Measurements from ENCODE around the gene KNDC1. TPM values are rescaled to one million over a fixed set of nuclear protein-coding genes. Genes with fewer than 3 reads are reported as not detected.
A peak's percentile ranks its signal among the peaks of the same experiment; 100 is the strongest.
"Not testable (repeated sequence)": the region's sequence is repeated elsewhere in the genome, so short reads cannot be mapped to it uniquely, and the experiment has no call there.

KNDC1 gene, protein sequence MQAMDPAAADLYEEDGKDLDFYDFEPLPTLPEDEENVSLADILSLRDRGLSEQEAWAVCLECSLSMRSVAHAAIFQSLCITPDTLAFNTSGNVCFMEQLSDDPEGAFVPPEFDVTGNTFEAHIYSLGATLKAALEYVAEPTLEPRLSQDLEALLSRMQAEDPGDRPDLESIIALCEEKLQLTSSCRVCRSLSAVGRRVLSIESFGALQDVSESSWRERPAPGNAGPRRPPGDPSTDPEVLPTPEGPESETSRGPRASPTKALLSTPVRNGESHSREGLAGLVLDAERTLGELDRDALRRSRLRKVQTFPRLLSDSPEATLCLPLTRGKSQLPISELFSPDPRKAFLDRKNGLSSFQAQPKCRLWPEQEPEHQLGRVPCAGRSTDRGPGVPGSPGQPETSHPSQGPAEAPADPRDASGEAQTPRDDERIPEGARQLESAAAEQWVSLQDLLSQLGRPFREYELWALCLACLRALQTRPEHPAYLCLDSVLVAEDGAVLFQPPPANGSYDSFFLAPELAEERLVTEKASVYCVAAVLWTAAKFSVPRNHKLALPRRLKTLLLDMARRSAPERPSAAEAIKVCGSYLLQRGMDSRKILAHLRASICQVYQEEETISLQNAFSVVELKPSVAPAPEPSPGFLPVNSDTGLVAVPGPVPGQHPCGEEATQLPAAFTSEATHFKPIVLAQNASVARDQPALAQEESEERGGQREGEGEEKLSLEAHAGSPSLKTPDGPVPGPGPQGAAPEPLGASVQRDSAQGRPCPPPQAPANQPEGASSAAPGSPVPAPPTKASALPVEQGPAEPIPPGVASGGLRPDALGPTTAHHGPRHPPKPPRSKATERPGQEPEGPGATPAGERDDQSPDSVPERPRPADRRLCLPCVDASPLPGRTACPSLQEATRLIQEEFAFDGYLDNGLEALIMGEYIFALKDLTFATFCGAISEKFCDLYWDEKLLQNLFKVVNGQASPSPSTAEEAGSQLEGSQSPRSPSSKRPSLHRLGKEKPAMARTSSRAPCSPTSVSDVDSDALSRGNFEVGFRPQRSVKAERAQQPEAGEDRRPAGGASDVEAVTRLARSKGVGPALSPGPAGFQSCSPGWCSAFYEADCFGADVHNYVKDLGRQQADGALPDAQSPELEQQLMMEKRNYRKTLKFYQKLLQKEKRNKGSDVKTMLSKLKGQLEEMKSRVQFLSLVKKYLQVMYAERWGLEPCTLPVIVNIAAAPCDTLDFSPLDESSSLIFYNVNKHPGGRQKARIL (N-terminal part only)
- not detected for total RNA-seq
- long read RNA-seq, result 0 reads

DNA sequence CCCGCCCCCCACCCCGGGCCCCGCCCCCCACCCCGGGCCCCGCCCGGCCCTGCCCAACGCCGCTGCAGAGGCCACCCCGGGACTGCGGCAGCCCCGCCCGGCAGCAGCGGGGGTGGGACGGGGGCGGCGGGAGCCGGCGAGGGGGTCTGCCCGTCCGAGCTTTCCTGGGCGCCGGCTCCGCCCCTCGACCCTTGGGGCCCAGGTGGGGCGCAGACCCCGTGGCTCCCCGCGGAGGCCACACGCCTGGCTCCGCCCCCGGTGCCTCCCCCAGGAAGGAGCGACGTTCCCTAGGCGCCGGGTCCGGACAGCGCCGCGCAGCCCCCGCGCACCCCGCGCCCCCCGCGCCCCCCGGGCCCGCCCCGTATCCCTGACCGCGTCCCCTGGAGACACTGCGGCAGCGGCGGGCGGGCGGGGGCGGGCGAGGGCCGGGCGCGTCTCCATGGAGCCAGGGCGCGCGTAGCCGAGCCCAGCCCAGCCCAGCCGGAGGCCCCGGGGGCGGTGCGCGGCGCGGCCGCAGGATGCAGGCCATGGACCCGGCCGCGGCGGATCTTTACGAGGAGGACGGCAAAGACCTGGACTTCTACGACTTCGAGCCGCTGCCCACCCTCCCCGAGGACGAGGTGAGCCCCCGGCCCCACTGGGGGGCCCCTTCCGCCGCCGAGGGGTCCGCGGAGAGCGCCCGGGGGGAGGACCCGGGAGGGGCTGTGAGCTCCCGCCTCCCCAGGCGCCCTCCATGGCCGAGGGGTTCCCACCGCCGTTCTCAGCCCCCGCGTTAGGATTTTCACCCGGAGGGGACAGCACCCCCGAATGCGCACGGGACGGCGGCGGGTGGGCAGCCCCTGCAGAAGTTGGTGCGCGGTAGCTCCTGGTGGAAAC lies at the start of gene KNDC1:
TSS of gene KNDC1 (plus strand) at position 270 of the 876 bp plus-strand sequence. CDS start at position 519, 249 bp downstream.
- ATAC-seq (no peak), DNase-seq (ENCODE audit: missing footprints) (peak; percentile 59)
- intact Hi-C loops (cut with DNase I), result no loop called here

DNA sequence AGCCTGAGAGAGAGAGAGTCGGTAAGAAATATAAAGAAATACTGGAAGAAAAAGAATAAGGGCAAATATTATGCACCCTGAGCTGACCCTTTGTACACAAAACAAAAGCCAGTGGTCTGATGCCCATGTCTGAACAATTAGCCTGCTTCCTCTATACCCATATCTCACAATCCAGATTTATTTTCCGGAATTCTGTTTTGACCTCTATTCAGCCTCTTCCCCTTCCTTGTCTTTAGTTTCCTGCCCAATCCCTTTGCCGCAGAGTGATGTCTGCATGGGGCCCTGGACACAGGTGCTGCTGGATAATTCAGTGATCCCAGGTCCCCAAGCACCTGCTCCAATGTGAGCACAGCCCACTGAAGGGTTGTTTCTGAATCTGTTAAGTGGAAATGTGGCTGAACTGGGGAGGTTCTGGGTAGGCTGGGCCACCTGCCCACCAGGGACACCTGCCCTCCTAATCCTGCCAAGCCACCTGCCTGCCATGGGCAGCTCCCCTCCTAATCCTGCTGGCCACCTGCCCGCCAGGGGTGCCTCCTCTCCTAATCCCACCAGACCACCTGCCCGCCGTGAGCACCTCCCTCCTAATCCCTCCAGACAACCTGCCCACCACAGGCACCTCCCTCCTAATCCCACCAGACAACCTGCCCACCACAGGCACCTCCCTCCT lies 49.3 kb upstream of the KNDC1 start:
- intact Hi-C loops (cut with DNase I), result no loop called here
- ATAC-seq, result no peak
- DNase-seq (ENCODE audit: missing footprints), result no peak

DNA sequence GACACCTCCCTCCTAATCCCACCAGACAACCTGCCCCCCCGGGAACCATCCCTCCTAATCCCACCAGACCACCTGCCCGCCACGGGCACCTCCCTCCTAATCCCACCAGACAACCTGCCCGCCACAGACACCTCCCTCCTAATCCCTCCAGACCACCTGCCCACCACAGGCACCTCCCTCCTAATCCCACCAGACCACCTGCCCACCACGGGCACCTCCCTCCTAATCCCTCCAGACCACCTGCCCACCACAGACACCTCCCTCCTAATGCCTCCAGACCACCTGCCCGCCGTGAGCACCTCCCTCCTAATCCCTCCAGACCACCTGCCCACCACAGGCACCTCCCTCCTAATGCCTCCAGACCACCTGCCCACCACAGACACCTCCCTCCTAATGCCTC lies 48.4 kb upstream of the KNDC1 start:
- DNase-seq (ENCODE audit: missing footprints), result peak; percentile 80
- intact Hi-C loops (cut with DNase I); ATAC-seq: not testable (repeated sequence)

DNA sequence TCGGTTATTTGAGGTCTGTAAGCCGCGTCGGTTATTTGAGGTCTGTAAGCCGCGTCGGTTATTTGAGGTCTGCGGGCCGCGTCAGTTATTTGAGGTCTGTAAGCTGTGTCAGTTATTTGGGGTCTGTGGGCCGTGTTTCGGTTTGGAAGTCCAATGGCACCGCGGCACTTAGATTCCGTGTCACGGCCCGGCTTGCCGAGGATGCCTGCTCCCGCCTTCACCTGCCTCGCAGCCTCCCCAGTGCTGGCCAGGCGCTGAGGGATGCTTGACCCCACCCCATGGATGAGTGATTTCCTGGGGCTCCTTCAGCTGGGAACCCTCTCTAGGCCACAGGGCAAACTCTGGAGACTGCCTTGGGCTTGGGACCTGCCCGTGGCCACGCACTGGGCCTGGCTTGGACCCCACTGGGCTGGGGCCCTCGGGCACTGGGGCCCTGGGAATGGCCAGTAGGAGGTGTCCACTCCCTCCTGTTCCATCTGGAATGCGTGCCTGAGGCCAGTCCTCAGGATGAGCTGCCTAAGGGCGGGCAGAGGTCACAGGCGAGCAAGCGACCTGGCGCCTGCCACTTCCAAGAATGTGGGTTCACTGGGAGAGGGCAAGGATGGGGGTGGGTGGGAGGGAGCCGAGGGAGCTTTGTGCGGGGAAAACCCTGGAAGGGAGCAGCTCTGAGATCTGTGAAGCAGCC lies 46.7 kb upstream of the KNDC1 start:
- intact Hi-C loops (cut with DNase I), result no loop called here
- DNase-seq (ENCODE audit: missing footprints), result no peak
- no peak for ATAC-seq

DNA sequence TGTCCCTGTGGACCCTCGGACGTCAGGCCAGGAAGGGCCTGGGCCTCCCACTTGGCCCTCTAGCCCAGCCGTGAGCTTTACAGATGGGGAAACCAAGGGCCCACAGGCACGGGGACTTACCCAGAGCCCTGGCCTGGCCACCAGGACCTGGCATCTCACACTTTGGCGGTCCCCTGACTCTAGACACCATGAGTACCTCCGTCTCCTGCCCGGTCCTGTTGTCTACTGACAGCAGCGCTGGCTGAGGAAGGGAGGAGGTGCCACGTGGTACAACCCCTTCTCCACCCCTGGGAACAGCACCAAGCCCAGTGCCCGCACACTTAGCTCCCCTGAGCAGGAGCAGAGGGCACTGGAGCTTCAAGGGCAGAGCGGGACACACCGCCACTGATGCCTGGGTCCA lies 46.2 kb upstream of the KNDC1 start:
- intact Hi-C loops (cut with DNase I), result no loop called here
- DNase-seq (ENCODE audit: missing footprints) (no peak), ATAC-seq (no peak)

DNA sequence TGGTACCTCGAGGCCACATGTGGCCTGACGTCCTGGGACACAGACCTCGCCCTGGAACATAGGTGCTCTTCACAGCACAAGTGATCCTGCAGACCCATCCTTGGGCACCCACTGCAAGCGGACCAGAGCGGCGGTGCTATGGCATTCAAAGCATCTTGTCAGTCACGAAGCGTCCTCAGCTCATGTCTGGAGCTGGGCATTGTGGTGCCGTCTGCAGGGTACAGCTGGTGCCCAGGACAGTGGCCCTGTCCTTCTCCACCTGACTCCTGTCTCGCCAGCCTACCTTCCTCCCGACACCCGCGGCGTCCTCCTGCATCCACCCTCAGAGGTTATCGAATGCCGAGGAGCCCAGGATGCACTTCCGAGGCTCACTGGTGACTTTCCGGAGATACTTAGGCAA lies 45.8 kb upstream of the KNDC1 start:
- ATAC-seq (no peak), DNase-seq (ENCODE audit: missing footprints) (no peak)
- intact Hi-C loops (cut with DNase I), result no loop called here

DNA sequence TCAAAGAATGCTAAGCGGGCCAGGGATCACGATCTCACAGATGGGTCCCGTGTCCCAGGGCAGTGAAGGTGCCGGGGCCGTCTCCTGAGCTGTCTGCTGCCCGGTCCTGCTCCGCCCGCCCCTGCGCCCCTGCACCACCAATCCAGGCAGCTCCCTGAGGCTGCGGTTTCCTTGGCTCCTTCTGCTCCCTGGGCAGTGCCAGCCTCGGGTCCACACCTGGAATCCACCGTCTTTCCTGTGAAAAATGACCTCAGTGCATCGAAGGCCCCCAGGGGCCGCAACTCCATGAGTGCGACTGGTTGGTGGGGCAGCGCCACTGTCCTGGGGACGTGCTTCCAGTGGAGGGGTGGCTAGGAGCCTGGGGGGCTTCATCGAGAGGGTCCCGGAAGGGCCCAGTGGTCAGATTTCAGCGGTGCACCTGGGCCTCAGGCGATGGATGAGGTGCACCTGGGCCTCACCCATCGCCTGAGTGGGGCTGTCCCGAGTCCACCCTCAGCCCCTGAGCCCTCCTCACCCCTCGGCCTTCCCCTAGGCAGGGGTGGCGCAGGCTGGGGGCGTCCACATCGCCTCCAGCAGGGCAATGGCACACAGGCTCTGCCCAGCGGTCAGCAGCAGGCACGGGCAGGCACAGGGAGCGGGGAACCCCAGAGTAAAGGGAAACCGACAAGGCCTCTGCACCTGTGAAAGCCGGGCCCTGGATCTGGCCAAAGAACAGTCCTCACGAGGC lies 45.1 kb upstream of the KNDC1 start:
- no peak for DNase-seq (ENCODE audit: missing footprints)
- intact Hi-C loops (cut with DNase I), result no loop called here
- ATAC-seq, result no peak

DNA sequence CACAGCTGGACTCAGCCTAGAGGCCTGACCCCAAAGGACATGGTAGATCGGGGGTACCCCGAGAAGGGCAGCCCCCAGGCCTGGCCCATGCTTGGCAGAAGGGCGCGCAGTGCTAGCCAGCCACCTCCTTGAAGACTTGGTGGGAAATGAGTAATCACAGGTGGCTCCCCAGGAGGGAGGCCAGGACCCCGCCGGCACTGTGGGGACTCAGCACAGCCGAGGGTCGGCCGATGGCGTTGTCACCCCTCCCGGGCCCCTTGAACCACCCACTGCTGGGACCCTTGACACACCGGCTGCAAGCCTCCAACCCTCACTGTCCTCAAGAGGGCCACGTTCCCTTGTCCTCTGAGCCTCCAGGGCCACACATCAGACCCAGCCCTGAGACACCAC lies 44.6 kb upstream of the KNDC1 start:
- ATAC-seq (no peak), DNase-seq (ENCODE audit: missing footprints) (no peak)
- intact Hi-C loops (cut with DNase I), result no loop called here

DNA sequence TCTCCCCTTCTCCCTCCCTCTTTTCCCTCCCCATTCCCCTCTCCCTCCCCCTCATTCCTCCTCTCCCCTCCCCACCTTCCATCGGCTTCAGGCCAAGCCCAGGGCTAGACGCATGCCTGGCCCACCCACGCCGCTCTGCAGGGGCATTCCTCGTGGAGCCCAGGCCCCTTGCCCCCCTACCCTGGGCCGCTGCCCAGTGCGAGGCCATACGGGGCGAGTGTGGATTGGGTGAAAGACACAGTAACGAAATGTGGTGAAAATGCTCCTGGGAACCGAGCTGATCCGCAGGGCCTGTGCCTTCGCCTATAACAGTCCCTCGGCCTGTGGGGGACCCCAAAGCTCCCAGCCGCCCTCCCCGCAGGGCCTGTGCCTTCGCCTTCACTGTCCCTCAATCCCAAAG lies 44.0 kb upstream of the KNDC1 start:
- no peak for DNase-seq (ENCODE audit: missing footprints)
- intact Hi-C loops (cut with DNase I), result no loop called here
- no peak for ATAC-seq

DNA sequence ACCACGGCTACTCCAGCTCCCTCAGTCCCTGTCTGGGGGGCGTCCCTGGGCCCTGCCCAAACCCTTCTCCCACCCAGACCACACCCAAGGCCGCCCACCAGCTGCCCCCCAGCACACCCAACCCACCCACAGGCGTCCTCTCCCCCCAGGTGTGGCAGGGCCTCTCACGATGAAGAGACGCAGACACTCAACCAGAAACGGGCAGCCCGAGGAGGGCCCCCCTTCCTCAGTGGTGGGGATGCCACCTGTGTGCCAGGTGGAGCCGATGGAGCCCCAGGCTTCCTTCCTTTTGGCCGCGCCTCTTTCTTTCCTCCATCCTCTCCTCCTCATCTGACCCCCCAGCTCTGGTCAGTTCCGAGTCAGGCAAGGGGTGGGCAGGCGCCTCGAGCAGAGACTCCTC lies 43.6 kb upstream of the KNDC1 start:
- no peak for DNase-seq (ENCODE audit: missing footprints)
- intact Hi-C loops (cut with DNase I), result no loop called here
- ATAC-seq, result no peak

DNA sequence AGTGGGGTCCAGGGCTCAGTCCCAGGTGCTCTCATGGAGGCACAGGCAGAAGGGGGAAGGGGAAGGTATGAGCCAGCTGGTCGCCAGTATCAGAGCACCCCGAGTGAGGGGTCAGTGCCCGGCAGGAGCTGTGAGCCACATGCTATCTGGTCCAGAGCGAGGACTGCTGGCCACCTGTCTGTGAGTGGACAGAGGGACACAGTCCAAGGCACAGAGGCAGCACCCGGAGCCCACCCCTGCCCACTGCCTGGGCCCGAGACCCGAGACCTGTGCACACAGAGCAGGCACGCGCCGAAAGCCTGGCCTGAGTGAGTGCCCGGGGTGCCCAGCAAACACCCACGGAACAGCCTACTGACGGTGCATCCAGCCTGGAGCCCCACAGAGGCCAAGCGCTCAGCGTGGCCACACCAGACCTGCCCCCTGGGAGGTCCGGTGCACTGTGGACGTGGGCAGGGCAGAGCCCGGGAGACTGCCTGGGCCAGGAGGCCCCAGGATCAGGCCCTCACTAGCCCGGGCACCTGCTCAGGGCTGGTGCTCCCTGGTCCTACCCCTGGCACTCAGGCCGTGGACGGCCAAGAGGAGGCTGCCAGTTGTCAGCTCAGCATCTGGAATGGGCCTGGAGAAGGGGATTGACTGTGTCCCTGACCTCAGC lies 42.9 kb upstream of the KNDC1 start:
- no peak for DNase-seq (ENCODE audit: missing footprints)
- intact Hi-C loops (cut with DNase I), result no loop called here
- ATAC-seq, result peak; percentile 45

DNA sequence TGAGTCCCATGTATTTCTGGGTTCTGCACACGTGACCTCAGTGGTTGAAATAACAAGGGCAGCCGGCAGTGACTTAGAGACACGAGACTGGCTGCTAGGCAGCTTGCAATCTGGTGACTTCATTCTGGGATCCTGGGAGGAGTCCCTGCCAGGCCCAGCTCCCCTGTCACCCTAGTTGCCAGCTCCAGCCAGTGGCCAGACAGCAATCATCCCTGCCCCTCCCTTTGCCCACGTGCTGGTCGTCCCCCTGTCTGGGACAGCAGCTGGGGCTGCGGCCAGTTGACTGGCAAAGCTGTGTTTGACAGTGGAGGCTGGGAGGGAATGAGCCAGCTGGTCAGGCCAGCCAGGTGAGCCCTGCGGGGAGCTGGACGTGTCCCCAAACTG lies 42.3 kb upstream of the KNDC1 start:
- intact Hi-C loops (cut with DNase I), result no loop called here
- no peak for DNase-seq (ENCODE audit: missing footprints)
- peak; percentile 65 for ATAC-seq

DNA sequence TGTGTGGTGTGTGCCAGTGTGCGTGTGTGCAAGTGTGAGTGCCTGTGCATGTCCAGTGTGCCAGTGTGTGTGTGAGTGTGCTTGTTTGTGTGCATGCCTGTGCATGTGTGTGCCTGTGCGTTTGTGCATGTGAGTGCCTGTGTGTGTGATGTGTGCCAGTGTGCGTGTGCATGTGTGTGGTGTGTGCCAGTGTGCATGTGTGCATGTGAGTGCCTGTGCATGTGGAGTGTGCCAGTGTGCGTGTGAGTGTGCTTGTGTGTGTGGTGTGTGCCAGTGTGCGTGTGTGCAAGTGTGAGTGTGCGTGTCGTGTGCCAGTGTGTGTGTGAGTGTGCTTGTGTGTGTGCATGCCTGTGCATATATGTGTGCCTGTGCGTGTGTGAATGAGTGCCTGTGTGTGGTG lies 38.5 kb upstream of the KNDC1 start:
- intact Hi-C loops (cut with DNase I), result loop anchor here (10.0 kb wide), 1 partner anchor 217 kb away; no protein-coding TSS in a partner anchor
- peak; percentile 55 for DNase-seq (ENCODE audit: missing footprints)
- ATAC-seq, result no peak

DNA sequence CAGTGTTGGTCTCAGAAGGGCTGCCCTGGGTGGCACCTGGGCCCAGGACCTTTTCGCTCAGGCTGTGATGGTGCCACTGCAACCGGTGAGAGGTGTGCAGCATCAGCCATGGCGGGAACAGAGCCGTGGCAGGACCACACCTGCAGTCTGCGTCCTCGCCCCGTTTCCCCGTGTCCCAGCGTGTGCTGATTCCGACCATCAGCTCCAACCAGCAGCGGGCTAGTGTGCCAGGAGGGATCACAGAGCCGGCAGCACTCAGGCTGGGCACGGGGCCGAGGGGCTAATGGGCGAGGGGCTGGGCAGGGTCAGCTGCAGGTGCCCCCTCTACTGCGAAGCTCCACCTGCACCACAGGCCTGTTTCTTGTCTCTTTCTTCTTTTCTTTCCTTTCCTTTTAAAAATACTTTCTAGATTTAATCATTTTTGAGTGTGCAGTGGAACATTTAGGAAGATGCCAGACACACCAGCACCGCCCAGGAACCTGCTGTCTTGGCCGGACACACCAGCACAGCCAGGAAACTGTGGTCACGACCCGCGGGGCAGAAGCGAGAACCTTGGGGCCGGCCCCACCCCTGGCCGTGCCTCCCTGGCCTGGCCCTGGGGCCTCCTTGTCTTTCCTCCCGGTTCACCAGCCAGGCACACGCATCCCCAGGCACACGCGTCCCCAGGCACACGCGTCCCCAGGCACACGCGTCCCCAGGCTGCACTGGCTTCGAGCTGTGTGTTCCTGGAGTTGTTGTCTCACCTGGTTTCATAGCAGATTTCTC lies 37.7 kb upstream of the KNDC1 start:
- ATAC-seq (no peak), DNase-seq (ENCODE audit: missing footprints) (no peak)
- intact Hi-C loops (cut with DNase I), result loop anchor here (10.0 kb wide), 1 partner anchor 218 kb away; no protein-coding TSS in a partner anchor

DNA sequence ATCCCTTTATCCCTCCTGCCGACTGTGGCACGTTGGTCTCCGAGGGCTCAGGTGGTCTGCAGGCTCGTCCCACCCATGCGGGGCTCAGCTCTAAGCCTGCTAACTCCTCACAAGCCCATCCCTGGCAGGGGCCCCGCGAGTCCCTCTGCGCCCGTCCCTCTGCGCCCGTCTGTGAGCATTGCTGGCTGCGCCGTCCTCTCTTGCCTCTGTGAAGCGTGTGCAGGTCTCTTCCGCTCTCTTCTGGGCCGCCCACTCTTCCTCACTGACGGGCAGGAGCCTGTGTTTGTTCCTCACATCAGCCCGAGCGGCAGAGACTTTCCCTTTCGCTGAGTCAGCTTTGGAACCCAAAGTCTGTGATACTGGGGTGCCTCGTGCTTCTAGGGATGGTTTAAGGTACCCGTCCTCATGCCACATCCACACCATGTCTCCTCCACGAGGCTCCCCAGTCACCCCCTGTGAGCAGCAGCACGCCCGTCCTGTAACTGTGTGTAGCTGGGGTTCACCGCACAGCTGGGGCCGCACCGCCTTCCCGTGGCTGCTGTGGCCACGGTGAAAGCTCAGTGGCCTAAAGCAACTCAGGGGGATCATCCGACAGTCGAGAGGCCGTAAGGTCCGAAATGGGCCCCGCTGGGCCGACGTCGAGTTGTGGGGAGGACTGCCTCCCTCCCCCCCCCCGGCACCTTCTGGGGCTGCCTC lies 36.8 kb upstream of the KNDC1 start:
- DNase-seq (ENCODE audit: missing footprints), result peak; percentile 50
- ATAC-seq, result no peak
- intact Hi-C loops (cut with DNase I), result loop anchor here (10.0 kb wide), 1 partner anchor 218 kb away; no protein-coding TSS in a partner anchor
